MCF 10A (cell line): Measurements from ENCODE around the gene SHTN1. TPM values are rescaled to one million over a fixed set of nuclear protein-coding genes. Genes with fewer than 3 reads are reported as not detected.

Experiments
- BruUV-seq: library from RNA; stranded (reverse); fragments of 400-500 nt; replicated peaks from 2 replicates; lab custom pipeline; 2021; lab: Mats Ljungman, UMichigan
- CTCF ChIA-PET: fragments of 300-600 bp; sonication (Branson Sonifier 250); formaldehyde crosslinking; extraction: SDS; loops from one replicate; lab custom pipeline; 2021; ENCODE audit warnings: antibody characterized with exemption, inconsistent platforms; lab: Yijun Ruan, JAX
- POLR2A ChIA-PET: fragments of 300-600, 350-650 bp; sonication (Branson Sonifier 250); formaldehyde crosslinking; extraction: SDS; loops from one replicate; lab custom pipeline; 2020; ENCODE audit warnings: antibody characterized with exemption, inconsistent platforms; lab: Yijun Ruan, JAX
- DNase-seq: peaks from one replicate; pipeline ENCODE4 v3.0.0-alpha.2; 2018; ENCODE audit not compliant: unreplicated experiment
- H3K27ac Mint-ChIP-seq: one replicate; pipeline ENCODE4 v1.8.0; 2022; ENCODE audit warnings: mild to moderate bottlenecking, low read depth, mixed read lengths; ENCODE audit not compliant: unreplicated experiment
- H3K27me3 Mint-ChIP-seq: one replicate; pipeline ENCODE4 v1.8.0; 2022; ENCODE audit warnings: mixed read lengths; ENCODE audit not compliant: insufficient read depth, unreplicated experiment
- H3K36me3 Mint-ChIP-seq: one replicate; pipeline ENCODE4 v1.8.0; 2022; ENCODE audit warnings: mild to moderate bottlenecking, moderate library complexity, mixed read lengths; ENCODE audit not compliant: insufficient read depth, unreplicated experiment
- H3K4me1 Mint-ChIP-seq: one replicate; pipeline ENCODE4 v1.8.0; 2022; ENCODE audit warnings: mixed read lengths; ENCODE audit not compliant: insufficient read depth, unreplicated experiment
- H3K4me3 Mint-ChIP-seq: one replicate; pipeline ENCODE4 v1.8.0; 2022; ENCODE audit warnings: mild to moderate bottlenecking, moderate library complexity, mixed read lengths; ENCODE audit not compliant: unreplicated experiment
- H3K9me3 Mint-ChIP-seq: one replicate; pipeline ENCODE4 v1.8.0; 2022; ENCODE audit warnings: mixed read lengths; ENCODE audit not compliant: unreplicated experiment
- CTCF ChIP-seq: fragments of 200-600 bp; IDR thresholded peaks from one replicate; pipeline ENCODE4 v1.8.0; 2022; ENCODE audit warnings: antibody characterized with exemption, mild to moderate bottlenecking; ENCODE audit not compliant: unreplicated experiment
- intact Hi-C: fragments of 100-400 bp; cut with micrococcal nuclease; formaldehyde crosslinking; loops from 2 replicates; pipeline ENCODE4 v1.14.1; 2022
- total RNA-seq: library from RNA; stranded (reverse); gene quantifications from 2 replicates; pipeline ENCODE4 v1.2.3, GENCODE V29; 2022

The SHTN1 gene
- total RNA-seq, 1 experiment from 2014 or later = 39.2 TPM

GRCh38 chr10:116845823-116846222 lies 159.2 kb downstream of the SHTN1 start:
- CTCF ChIA-PET = interaction anchor here (0.9 kb wide), 1 partner anchor 330 kb away, joined by 4 read pairs; no protein-coding TSS in a partner anchor
- no peaks in the 10 kb centered on the region for H3K9me3 Mint-ChIP-seq
- BruUV-seq = no TSS peak
- H3K4me3 Mint-ChIP-seq = no peak overlapping the region
- no peaks in the 10 kb centered on the region for H3K36me3 Mint-ChIP-seq
- no peak for DNase-seq
- no peak for TF ChIP-seq CTCF
- POLR2A ChIA-PET = no interaction called here
- no peak overlapping the region for H3K27ac Mint-ChIP-seq
- no peaks in the 10 kb centered on the region for H3K27me3 Mint-ChIP-seq
- peaks cover 29% of the 10 kb centered on the region for H3K4me1 Mint-ChIP-seq
- intact Hi-C loops = no loop called here

- POLR2A ChIA-PET = interaction anchor here (0.6 to 3.8 kb wide), 2 partner anchors 9 to 32 kb away, joined by 3 to 17 read pairs; partner anchors contain the start of gene ENO4
- no peak overlapping the region for H3K4me3 Mint-ChIP-seq
- no peak for DNase-seq
- H3K4me1 Mint-ChIP-seq = peaks cover 4% of the 10 kb centered on the region
- no peak overlapping the region for H3K27ac Mint-ChIP-seq
- H3K36me3 Mint-ChIP-seq = no peaks in the 10 kb centered on the region
- H3K9me3 Mint-ChIP-seq = no peaks in the 10 kb centered on the region
- CTCF ChIA-PET = interaction anchor here (0.6 to 1.9 kb wide), 3 partner anchors 30 to 336 kb away, joined by 4 to 10 read pairs (median 4); no protein-coding TSS in a partner anchor
- BruUV-seq = no TSS peak
- intact Hi-C loops = no loop called here
- H3K27me3 Mint-ChIP-seq = no peaks in the 10 kb centered on the region
- no peak for TF ChIP-seq CTCF
Measured at GRCh38 chr10:116840389-116841075, 164.5 kb downstream of the SHTN1 start.

DNA sequence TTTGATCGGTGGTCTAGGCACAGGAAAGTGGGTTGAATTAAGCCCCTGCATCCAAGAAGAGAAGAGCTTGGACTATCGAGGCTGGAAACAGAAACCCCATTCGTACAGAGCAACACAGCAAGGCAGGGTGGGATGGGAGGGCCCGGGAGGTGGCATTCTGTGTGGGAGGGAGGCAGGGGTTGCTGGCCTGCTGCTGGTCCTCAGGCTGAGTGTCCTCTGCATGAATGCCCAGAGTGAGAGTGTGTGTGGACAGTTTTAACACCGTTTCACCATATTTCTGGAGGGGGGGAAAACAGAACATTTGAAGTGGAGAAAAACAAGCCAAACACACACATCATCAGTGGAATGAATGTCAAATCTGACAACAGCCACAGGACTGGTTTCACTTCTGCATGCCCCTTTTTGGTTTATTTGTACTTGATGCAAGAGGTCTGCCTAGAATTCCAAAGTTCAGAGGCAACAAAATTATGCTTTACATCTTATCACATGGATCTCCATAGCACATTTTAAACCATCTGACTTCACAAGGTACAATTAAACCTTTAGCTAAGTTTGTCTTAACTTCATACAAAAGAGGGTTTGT lies 166.8 kb downstream of the SHTN1 start:
- CTCF ChIA-PET = interaction anchor here (1.0 to 1.4 kb wide), 2 partner anchors 329 to 337 kb away, joined by 3 read pairs; no protein-coding TSS in a partner anchor
- Mint-ChIP-seq H3K4me3 (no peak overlapping the region), H3K9me3 (no peaks in the 10 kb centered on the region), H3K4me1 (no peaks in the 10 kb centered on the region), H3K27me3 (no peaks in the 10 kb centered on the region), H3K27ac (no peak overlapping the region), H3K36me3 (peaks cover 12% of the 10 kb centered on the region)
- TF ChIP-seq CTCF = no peak
- DNase-seq = no peak
- POLR2A ChIA-PET = interaction anchor here (3.8 kb wide), 1 partner anchor 11 kb away, joined by 17 read pairs; the partner anchor contains the start of gene ENO4
- intact Hi-C loops = no loop called here
- BruUV-seq = no TSS peak

- intact Hi-C loops = no loop called here
- no peak for DNase-seq
- Mint-ChIP-seq H3K9me3 (no peaks in the 10 kb centered on the region), H3K4me1 (no peaks in the 10 kb centered on the region), H3K4me3 (no peak overlapping the region), H3K36me3 (peaks cover 21% of the 10 kb centered on the region), H3K27ac (no peak overlapping the region), H3K27me3 (no peaks in the 10 kb centered on the region)
- no peak for TF ChIP-seq CTCF
- CTCF ChIA-PET = interaction anchor here (0.6 to 1.8 kb wide), 6 partner anchors 10 to 483 kb away, joined by 3 to 8 read pairs (median 3); no protein-coding TSS in a partner anchor
- POLR2A ChIA-PET = interaction anchor here (0.9 kb wide), 1 partner anchor 12 kb away, joined by 7 read pairs; the partner anchor contains the start of gene ENO4
- no TSS peak for BruUV-seq
Measured at GRCh38 chr10:116836902-116837523, 168.0 kb downstream of the SHTN1 start.
